HG02623 (cell line): ENCODE measurements around the gene ADRA2B.
"Not testable (repeated sequence)": the region's sequence is repeated elsewhere in the genome, so short reads cannot be mapped to it uniquely, and the experiment has no call there.

Source experiments
- ATAC-seq: cut with Tn5 transposase; IDR thresholded peaks from one replicate; pipeline ENCODE4 v1.9.1; 2021; ENCODE audit warnings: moderate library complexity; ENCODE audit not compliant: unreplicated experiment

The ADRA2B gene

GRCh38 chr2:96150791-96151594, 34.6 kb upstream of the ADRA2B start:
- ATAC-seq = no peak

GRCh38 chr2:96150007-96150640, 33.8 kb upstream of the ADRA2B start:
- ATAC-seq = no peak

GRCh38 chr2:96148410-96149217, 32.2 kb upstream of the ADRA2B start:
- peak; percentile 30 for ATAC-seq

GRCh38 chr2:96147593-96148201, 31.3 kb upstream of the ADRA2B start:
- no peak for ATAC-seq

GRCh38 chr2:96146881-96147592, 30.7 kb upstream of the ADRA2B start:
- no peak for ATAC-seq

GRCh38 chr2:96146153-96146880, 29.9 kb upstream of the ADRA2B start:
- ATAC-seq = peak; percentile 26

- ATAC-seq = no peak
These were observed 29.4 kb upstream of the ADRA2B start for GRCh38 chr2:96145848-96146152.

- peak; percentile 51 for ATAC-seq
These were observed 28.9 kb upstream of the ADRA2B start, which contains the start of gene DUSP2 for GRCh38 chr2:96145036-96145847. Gene DUSP2, minus strand, starts transcription at chr2:96145440. Its CDS starts 86 bp downstream, at chr2:96145354.

GRCh38 chr2:96144481-96145035, 28.2 kb upstream of the ADRA2B start:
- ATAC-seq = peak; percentile 4

- no peak for ATAC-seq
These were observed 27.6 kb upstream of the ADRA2B start for GRCh38 chr2:96143848-96144480.

- no peak for ATAC-seq
These were observed 27.0 kb upstream of the ADRA2B start for GRCh38 chr2:96143231-96143847.

GRCh38 chr2:96142217-96143113, 26.1 kb upstream of the ADRA2B start:
- no peak for ATAC-seq

GRCh38 chr2:96141624-96141967, 25.2 kb upstream of the ADRA2B start:
- not testable (repeated sequence) for ATAC-seq

GRCh38 chr2:96140941-96141623, 24.7 kb upstream of the ADRA2B start:
- ATAC-seq = no peak

- no peak for ATAC-seq
These were observed 22.9 kb upstream of the ADRA2B start for GRCh38 chr2:96139181-96139758.
